GM18907 (cell line): ENCODE data around the gene SLC51A.

Experiments
- ATAC-seq: cut with Tn5 transposase; IDR thresholded peaks from one replicate; pipeline ENCODE4 v1.9.1; 2021; ENCODE audit warnings: mild to moderate bottlenecking, moderate library complexity; ENCODE audit not compliant: unreplicated experiment

Gene SLC51A

DNA sequence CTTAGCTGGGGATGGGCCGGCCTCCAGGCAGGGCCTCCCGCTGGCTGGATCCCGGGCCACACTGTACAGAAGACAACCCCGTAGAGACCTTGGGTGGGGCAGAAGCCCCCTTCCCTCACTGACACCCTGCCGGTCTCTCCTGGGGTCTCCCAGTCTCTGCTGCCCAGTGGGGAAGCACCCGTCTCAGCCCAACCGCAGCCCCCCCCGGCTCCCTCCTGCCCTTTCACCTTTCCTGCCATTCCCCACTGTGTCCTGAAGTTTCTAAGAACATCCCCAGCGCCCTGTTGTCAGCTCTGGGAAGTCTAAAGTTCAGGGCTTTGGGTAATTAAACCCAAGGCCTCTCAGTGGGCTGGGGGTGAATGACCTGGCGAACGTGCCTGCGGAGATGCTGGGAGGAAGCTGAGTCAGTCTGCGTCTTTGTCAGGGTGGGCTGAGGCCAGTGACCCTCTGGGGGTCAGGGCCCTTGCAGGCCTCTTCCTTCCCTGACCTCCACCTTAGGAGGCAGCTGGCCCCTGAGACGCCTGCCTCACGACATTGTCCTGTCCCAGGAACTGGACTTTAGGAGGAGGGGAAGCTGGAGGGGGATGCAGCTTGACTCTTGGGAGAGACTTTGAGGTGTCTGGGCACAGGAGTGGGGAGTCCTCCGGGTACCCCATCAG is 1.4 kb upstream of the SLC51A start:
- ATAC-seq = no peak

DNA sequence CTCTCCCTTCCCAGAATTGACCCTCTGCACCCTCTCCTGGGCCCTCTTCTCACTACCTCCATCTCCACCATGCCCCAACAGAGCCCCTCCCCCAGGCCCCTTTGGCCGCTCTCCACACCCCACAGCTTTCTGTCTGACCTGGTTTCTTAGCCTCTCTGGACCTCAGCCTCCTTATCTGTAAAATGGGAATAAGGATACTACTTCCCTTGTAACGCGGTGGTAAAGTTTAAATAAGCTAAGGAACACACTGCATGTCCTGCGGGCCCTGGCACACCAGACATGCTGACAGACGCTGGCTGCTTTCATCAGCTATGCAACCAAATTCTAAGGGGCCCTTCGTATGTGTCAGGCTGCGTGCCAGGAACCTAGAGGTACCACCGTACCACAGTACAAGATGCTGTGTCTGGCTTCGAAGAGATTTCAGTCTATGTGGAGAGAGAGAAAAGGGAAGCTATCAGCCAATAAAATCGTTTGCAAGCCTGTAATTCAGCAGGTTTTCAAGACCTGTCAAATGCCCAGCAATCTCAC is 777 bp upstream of the SLC51A start:
- ATAC-seq = no peak

DNA sequence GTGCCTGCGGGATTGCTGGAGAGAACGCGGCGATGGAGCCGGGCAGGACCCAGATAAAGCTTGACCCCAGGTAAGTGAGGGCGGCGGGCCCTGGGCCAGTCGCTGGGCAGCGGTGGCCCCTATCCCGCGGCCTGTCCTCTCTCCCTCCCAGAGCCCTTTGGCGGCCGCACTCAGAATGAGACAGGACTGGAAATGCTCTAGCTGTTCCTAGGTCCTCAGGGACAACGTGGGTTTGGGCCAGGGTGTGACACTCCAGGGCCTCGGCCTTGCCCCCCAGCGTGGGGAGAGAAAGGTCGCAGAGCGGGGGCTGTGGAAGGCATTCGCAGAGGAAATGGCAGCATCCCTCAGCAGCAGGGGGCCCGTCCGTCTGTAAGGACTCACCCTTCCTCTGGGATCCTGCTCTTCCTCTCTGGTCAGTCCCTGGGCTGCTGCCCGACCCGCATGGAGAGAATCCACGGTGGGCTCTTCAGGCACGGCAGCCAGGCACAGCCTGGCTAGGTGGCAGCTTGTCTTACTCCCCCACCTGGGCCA is 412 bp downstream of the SLC51A start:
- ATAC-seq = no peak

GRCh38 chr3:196217307-196218154 is 1.2 kb downstream of the SLC51A start:
- ATAC-seq = no peak

DNA sequence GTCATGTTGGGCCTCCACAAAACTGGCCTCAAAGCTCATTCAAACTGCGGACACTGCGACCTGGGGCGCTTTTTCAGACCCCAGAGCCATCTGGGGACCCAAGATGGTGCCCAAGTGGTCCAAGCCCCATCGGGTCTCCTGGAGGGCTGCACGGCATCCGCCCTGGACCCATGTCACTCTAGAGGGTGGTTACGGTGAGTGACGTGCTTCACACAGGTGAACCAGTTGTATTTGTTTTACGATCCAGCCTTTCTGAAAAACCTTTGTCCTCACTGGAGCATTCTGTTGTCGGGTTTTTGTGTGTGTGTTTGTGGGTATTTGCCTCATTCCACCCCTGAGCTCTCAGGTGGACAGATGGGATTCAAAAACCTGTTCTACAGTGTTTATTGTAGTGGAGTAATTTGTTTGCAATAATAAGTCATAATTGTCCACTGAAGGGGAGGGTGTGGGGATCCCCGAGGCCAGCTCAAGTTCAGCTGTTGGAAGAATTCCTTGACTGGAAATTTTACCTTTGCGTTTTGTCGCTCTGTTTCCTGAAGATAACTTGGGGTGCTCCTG is 1.9 kb downstream of the SLC51A start:
- no peak for ATAC-seq

- peak; percentile 82 for ATAC-seq
These were observed 3.0 kb downstream of the SLC51A start for GRCh38 chr3:196219194-196219969.

DNA sequence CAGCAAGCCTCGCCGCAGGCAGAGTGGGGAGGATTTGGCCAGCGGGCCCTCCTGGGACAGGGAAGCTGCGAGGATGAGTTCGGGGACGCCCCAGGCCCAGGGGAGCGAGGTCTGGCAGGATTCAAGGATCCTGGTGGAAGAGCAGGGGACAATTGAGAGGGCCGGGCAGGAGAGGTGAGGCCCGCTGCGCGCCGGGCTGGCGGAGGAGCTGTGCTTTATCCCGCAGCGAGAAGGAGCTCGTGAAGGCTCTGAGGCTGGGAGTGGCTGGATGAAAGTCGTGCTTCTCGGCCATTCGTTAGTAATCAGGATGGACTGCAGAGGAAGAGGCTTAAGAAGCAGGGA is 3.6 kb downstream of the SLC51A start:
- ATAC-seq = no peak

GRCh38 chr3:196220587-196220986 is 4.3 kb downstream of the SLC51A start:
- ATAC-seq = no peak

GRCh38 chr3:196220991-196221390 is 4.7 kb downstream of the SLC51A start:
- no peak for ATAC-seq

GRCh38 chr3:196222876-196223595 is 6.7 kb downstream of the SLC51A start:
- no peak for ATAC-seq

DNA sequence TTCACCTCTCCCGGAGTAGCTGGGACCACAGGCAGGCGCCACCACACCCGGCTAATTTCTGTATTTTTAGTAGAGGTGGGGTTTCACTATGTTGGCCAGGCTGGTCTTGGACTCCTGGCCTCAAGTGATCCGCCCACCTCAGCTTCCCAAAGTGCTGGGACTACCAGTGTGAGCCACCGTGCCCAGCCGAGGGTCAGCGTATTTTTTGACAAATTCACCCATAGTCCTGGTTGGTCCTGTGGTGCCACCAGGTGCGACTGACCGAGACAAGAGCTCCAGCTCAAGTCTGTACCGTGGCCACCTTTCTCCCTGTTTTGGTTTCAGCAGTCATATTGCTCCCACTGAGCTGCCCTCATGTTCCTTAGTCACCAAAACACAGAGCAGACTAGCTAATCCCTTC is 8.8 kb downstream of the SLC51A start:
- ATAC-seq = no peak

DNA sequence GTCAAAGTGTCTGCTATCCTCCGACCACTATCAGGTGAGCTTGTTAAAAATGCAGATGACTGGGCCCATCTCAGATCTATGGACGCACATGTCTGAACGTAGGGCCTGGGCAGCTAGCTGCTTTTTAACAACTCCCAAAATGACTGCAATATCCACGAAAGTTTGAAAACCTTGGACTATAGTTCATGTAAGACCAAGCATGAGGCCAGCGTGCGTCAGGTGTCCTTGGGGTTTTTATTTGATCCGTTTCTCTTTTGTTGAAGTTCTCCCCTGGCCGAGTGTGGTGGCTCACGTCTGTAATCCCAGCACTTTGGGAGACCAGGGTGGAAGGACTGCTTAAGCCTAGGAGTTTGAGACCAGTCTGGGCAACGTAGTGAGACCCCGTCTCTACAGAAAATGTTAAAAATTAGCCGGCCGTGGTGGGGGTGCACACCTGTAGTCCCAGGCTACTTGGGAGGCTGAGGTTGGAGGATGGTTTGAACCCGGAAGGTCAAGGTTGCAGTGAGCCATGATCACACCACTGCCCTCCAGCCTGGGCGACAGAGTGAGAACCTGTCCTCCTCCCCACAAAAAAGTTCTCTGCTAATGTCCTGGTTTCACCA is 9.5 kb downstream of the SLC51A start:
- no peak for ATAC-seq

- ATAC-seq = no peak
These were observed 10.8 kb downstream of the SLC51A start for GRCh38 chr3:196227121-196227561.

GRCh38 chr3:196227629-196228493 is 11.5 kb downstream of the SLC51A start:
- no peak for ATAC-seq

- ATAC-seq = peak; percentile 56
These were observed 16.0 kb downstream of the SLC51A start for GRCh38 chr3:196232154-196232881.

- no peak for ATAC-seq
These were observed 16.5 kb downstream of the SLC51A start for GRCh38 chr3:196232882-196233251.

DNA sequence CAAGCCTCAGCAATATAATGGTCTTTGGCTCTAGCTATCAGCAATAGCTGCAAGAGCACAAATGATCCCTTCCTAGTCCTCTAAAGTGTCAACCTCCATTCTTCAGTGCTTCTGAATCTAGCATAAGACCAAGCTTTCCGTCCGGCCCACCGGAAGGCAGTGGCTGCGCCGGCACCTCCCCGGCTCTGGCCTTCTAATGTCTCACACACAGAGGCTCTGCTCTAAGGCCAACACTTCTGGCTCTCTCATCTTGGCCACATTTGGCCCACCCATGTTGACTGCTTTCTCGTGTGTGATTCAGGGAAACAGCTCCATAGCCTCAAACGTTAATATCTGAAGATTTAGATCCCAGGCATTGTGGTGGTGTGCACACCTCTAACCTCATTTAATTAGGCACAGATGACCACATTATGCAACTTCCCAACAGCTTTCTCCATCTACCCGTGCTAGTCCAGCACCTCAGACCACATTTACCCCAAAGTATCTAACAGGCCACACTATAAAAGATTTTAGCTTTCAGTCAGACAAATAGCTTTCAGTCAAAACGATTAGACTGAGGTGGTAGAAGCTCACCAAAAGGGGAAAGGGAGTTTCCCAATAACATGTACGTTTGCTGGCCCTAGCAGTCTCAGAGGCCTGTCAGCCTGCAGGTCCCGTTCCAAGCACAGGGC is 19.3 kb downstream of the SLC51A start:
- no peak for ATAC-seq

- ATAC-seq = no peak
These were observed 19.9 kb downstream of the SLC51A start for GRCh38 chr3:196236223-196236622.
